Measurements from ENCODE around the gene CHCHD10.
A peak's percentile ranks its signal among the peaks of the same experiment; 100 is the strongest.
"Not testable (repeated sequence)": the region's sequence is repeated elsewhere in the genome, so short reads cannot be mapped to it uniquely, and the experiment has no call there.

The CHCHD10 gene

DNA sequence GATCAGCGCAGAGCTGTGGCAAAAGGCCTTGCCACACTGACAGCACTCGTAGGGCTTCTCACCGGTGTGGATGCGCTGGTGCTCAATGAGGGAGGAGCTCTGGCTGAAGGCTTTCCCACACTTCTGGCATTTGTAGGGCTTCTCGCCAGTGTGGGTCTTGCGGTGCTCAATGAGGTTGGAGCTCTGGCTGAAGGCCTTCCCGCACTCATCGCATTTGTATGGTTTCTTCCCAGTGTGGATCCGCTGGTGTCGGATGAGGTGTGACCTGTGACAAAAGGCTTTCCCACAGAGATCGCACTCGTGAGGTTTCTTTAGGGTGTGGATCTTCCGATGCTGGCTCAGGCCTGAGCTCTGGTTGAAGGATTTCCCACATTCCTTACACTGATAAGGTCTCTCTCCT lies 23.8 kb downstream of the CHCHD10 start:
- no peak for DNase-seq

DNA sequence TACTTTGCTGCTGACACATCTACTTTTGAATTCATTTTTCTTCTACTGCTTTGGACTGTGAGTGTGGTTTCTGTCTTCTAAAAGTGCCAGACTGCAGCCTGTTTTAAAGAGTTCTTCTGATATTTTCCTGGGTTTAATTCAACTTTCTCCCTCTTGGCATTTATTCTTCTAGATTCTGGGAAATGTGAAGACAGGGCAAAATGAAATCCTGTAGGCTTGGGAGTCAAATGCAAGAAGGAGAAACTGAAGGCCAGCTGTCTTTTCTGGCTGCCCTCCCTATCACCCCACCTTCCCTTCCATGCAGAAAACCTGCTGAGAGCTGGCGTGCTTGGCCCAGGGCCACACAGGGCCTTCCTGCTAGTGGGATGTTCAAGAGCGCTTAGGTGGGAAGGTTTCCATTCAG lies 24.5 kb downstream of the CHCHD10 start:
- no peak for DNase-seq

DNA sequence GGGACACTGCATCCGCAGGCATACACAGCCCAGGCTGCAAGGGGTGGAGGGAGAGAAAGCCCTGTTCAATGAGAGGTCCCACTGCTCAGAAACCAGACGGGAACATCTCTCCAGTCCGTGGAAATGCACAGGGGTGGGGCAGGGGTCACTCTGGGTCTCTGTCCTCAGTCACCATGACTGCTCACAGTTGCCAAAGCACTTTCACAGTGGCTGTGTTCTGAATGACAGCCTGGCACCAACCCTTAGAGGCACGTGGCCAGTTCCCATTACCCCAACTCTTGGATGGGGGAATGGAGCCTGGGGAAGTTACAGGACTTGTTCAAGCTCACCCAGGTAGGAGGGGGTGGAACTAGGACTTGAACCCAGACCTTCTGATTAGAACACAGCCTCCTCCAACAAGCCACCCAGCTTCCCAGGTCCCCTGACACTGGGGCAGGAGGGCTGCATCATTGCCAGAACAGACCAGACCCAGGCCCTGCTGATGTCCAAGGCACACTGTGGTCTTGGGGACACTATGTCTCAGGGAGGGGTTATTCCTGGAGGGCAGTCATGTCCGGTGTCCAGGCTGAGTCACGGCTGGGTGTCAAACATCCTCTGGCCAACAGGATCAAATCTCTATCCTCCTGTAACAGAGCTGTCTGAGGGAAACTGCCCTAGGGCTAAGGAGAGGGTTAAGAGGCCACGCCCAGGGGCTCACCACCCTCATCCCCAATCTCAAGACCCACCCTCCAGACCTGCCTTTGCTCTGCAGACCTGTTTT lies 25.1 kb downstream of the CHCHD10 start:
- no peak for DNase-seq

DNA sequence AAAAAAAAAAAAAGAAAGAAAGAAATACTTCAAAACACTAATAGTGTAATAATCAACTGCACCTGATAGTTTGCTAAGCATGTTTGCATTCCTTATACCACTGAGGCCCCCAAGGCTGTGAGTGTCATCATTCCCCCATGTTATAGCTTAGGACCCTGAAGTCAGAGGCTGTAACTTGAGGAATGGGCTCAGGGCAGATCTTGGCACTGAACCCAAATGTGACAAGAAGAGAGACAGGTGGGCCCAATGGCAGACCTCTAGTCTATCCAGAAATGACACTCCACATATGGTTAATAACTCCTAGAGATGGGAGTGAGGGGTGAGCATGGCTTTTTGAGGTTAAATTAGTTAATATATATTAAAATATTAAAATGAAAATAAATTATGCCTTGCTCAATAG lies 30.1 kb downstream of the CHCHD10 start:
- no peak for DNase-seq

DNA sequence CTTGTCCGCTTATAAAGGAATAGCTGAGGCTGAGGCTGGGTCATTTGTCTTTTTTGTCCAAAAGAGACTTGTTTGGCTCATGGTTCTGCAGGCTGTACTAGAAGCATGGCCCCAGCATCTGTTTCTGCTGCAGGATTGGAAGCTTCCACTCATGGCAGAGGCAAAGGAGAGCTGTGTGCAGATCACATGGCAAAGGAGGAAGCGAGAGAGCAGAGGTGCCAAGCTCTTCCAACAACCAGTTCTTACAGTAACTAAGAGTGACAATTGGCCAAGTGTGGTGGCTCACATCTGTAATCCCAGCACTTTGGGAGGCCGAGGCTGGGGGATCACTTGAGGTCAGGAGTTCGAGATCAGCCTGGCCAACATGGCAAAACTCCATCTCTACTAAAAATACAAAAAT lies 39.7 kb downstream of the CHCHD10 start:
- DNase-seq, result not testable (repeated sequence)

DNA sequence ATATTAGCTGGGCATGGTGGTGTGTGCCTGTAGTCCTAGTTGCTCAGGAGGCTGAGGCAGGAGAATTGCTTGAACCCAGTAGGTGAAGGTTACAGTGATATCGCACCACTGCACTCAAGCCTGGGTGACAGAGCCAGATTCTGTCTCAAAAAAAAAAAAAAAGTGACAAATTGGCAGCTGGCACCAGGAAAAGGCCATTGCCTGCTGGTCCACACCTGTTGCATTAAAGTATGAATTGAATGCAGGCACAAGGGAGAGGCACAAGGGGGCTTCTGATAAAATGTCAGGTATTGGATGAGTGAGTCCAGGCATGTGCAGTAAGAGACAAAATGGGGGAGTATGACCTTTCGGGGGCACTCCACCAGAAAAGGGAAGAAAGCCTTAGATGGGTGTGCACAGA lies 45.0 kb downstream of the CHCHD10 start:
- no peak for DNase-seq

DNA sequence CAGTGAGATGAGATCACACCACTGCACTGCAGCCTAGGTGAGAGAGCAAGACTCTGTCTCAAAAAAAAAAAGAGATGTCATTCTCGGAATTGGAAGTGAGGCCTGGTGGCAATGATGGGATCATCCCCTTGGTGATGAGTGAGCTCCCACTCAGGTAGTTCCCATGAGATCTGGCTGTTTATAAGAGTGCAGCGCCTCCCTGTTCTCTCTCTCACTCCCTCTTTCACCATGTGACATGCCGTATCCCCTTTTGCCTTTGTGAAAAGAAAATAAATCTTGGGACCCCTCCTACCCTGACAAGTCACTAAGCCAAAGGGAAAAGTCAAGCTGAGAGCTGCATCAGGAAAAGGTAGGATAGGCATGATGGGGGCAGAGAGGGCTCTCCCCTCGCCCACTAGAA lies 45.6 kb downstream of the CHCHD10 start:
- no peak for DNase-seq

DNA sequence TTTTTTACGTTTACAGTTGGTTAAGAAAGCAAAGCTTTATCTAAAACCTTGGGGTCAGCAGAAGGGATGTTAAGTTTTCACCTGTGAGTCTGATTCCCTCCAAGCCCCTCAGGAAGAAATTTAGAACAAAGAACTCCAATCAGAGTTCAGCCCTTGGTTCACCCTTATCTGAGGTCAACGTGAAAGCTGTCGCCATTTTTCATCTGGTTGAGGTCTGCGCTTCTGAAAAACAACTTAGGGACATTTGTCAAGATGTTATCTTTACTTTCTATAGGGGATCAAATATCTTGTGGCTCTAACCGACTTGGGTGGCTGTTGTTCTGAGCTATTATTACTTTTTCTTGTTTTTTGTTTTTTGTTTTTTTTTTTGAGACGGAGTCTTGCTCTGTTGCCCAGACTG lies 46.9 kb downstream of the CHCHD10 start:
- no peak for DNase-seq

DNA sequence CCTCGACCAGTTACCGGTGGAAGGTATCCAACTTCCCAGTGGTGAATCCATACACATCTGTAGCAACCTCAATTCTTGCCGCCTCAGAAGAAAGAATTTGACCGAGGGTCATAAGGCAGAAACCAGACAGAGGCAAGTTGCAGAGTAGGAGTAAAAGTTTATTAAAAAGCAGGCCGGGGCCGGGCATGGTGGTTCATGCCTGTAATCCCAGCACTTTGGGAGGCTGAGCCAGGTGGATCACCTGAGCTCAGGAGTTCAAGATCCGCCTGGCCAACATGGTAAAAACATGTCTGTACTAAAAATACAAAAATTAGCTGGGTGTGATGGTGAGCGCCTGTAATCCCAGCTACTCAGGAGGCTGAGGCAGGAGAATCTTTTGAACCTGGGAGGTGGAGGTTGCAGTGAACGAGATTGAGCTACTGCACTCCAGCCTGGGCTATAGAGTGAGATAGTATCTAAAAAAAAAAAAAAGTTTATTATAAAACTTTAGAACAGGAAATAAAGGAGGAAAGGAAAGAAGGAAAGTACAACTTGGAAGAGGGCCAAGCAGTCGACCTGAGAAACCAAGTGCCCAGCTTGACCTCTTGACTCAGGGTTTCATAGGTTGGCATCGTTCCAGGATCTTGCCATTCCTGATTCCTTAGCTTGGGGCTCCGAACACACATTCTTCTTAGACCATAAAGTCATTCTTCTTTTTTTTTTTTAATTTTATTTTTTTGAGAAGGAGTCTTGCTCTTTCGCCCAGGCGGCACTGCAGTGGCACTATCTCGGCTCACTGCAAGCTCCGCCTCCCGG lies 49.2 kb downstream of the CHCHD10 start:
- DNase-seq, result no peak

DNA sequence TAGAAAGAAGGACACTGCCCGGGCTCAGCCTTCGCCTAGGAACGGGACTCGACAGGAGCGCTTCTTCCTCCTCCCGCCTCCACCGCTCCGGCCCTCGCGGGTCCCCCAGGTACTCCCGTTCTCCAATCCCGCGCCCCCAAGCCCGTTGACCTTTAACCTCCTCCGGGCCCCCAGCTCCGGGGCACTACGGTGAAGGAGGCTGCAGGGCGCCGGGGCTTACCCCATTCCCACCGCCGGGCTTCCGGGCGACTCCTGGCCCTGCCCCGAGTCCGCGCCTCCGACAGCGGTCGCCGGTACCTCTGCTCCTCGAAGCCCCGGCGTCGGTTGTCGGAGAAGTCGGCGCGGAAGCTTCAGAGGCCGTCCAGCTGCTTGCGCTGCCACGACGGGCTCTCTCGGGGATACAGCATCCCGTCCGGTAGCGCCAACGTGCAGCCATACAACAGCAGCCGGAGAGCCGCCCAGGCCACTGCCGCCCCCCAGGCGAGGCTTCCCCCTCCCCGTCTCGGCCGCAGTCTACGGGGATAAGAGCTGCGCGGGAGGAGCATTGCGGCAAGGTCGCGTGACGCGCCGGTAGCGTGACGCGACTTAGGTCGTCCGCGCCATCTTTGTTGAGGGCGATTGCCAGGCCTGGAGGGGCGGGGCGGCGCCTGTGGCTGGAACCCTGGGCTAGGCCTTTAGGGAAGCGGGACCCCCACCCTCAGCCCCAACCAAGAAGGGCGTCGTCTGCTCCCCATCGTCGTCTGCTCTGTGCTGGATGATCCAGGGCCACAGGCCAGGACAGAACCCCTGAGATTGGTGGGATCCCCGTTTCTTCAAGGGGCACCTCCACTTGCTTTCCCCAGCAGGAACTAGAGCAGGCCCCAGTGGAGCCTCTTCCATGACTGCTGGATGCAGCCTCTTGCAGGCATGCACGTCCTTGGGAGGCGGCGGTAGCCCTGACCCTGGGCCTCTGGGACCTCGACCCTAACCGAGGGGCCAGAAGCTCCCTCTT lies 50.7 kb downstream of the CHCHD10 start:
- DNase-seq, result peak; percentile 85
